Activated CD8-positive, alpha-beta memory T cell treated with anti-CD3 and anti-CD28 coated beads for 4 hours (primary cell): ENCODE measurements around the gene RPIA.
"Not testable (repeated sequence)": the region's sequence is repeated elsewhere in the genome, so short reads cannot be mapped to it uniquely, and the experiment has no call there.

Experiments used
- DNase-seq, 2 donors: peaks; one replicate each; pipeline ENCODE4 v3.0.0-alpha.2; 2020; ENCODE audit warnings: low read depth in 2 of 2

The RPIA gene

GRCh38 chr2:88773233-88774028 lies 82.0 kb downstream of the RPIA start:
- not testable (repeated sequence) for DNase-seq

DNA sequence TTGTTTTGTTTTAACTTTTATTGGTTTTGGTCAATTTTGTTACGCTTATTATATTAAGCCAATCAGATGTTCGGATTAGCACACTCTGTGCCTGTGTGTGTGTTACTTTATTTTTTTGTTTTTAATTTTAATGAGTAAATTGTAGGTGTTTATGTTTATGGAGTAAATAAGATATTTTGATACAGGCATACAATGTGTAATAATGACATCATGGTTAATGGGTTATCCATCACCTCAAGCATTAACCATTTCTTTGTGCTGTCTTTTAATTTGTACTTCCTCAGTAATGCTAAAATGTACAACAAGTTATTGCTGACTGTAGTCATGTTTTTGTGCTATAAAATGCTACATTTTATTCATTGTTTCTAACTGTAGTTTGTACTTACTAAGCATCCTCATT lies 97.7 kb downstream of the RPIA start:
- DNase-seq, result not testable (repeated sequence)

- DNase-seq, result not testable (repeated sequence)
Measured at GRCh38 chr2:88795932-88796331, 104.5 kb downstream of the RPIA start.

DNA sequence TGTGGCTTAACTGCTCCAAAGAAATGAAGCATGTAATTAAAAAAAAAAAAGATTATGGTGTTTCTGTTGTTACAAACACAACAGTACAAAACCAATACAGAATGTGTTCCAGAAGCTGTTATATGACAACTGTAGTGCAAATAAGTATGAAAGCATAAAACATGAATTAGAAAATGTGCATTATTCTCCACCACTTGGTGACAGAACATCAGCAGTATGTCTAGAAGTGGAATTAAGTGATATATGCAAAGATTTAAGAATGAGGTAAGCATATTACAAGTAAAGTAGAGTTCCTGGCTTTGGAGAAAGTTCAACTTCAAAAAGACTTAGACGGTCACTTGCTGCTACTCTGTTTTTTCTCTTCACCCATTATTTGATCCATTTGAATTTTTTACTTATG lies 105.0 kb downstream of the RPIA start:
- DNase-seq, result not testable (repeated sequence)

DNA sequence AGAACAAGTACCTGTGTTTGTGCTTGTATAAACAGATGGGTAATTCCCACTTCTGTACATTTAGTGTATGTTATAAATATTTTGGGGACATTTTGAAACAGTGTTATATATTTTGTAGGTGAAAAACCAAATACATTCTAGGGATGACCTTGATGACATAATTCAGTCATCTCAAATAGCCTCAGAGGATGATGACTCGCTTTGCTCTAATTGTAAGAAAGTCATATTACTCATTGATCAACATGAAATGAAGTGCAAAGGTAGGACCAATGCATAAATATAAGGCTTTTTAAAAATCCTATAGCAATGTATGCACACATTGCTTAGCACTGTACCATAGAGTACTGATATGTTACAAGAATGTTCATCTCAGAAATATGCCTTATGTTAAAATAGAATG lies 105.7 kb downstream of the RPIA start:
- not testable (repeated sequence) for DNase-seq
